HG02852 (cell line): ENCODE data around the gene CCDC149.

Source experiments
- ATAC-seq: cut with Tn5 transposase; IDR thresholded peaks from one replicate; pipeline ENCODE4 v1.9.1; 2021; ENCODE audit warnings: mild to moderate bottlenecking, moderate library complexity; ENCODE audit not compliant: unreplicated experiment

The CCDC149 gene

GRCh38 chr4:24780936-24781495 is 131.8 kb downstream of the CCDC149 start:
- no peak for ATAC-seq

DNA sequence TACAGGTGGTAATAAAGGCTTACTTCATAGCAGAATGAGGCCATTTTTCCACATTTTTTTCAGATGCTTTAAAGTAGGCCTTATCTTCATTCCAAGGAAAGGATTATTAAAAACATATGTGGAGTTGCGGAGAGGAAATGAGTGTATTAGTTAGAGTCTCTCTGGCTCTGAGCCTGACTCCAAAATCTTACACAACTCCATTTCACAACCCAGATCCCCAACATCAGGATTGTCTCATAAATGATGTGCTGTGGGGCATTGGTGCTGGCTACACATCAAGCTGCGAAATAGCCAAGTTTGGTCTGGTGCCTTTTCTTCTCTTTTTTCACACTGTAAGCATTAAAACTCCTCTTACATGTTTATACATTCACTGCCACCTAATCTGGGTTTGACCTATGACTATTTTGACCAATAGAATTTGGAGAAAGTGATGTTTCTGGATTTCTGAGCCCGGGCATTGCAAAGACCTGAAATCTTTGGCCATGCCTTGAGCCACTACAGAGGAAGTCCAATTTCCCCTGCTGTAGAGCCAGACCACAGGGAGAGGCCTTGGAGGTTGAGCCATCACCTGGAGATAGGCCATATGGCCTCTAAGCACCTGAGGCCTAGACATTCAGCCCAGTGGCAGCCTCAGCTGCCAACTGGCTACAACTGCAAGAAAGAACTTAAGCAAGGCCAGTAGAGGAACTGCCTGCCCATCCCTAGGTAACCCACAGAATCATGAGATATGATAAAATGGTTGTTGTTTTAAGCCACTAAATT is 134.2 kb downstream of the CCDC149 start:
- ATAC-seq = no peak

DNA sequence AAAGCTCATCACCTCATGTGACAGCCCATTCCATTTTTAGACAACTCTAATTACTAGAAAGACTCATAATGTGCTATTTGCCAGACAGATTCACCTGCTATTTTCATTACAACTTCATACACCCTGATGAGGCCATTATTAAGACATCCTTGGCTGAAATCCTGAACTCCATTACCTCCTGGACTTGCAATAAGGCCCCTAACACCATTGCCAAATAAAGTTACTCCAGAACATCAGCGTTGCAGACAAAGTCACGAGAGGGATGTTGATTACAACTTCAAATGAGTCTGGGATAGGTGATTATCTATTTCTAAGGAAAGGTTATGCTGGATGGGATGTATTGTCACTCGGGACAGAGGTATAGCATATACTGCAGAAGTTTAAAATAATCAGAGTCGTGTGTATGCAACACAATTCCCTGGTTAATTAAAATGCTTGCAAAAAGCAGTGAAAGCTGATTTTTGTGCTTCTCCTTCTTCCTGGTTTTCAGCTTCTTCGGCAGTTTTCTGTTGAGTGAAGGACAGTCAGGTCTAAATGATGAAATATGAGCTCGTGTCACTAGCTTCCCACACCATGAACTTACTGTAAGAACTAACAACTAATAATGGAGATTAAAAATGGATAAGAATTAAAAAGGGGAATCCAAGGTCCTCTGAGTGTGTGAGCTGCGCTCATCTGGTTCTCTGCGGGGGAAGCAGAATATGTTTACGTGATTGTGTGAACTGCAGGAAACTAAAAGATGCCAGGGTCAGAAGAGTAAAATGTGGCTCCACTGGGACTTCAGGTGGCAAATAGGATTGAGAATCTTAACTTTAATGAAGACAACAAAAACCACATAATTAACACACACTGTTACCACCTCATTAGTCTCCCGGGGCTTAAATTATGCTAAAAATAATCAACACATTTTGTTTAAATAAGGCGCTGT is 135.0 kb downstream of the CCDC149 start:
- no peak for ATAC-seq

DNA sequence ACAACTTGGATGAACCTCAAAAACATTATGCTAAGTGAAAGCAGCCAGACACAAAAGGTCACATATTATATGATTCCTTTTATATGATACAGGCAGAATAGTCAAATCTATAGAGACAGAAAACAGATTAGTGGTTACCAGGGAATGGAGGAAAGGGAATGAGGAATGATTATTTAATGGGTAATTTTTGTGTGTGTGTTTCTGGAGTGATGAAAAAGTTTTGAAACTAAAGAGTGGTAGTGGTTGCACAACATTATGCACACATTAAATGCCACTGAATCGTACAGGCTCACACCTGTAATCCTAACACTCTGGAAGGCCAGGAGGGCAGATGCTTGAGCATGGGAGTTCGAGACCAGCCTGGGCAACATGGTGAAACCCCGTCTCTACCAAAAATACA is 137.1 kb downstream of the CCDC149 start:
- no peak for ATAC-seq

- no peak for ATAC-seq
These were observed 137.7 kb downstream of the CCDC149 start for GRCh38 chr4:24775032-24775605.

- no peak for ATAC-seq
These were observed 138.4 kb downstream of the CCDC149 start for GRCh38 chr4:24774452-24774851.

DNA sequence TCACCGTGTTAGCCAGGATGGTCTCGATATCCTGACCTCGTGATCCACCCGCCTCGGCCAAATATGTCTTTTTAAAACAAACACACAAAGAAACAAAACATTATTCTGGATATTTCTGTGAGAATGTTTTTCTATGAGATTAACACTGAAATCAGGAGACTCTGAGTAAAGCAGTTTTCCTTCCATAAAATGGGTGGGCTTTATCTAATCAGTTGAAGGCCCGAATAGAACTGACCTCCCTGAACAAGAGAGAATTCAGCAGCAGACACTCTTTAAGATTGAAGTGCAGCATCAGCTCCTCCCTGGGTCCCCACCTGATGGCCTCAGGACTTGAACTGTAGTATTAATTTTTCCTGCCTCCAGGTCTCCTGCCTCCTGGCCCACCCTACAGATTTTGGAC is 139.9 kb downstream of the CCDC149 start:
- no peak for ATAC-seq

GRCh38 chr4:24772061-24772705 is 140.7 kb downstream of the CCDC149 start:
- no peak for ATAC-seq

DNA sequence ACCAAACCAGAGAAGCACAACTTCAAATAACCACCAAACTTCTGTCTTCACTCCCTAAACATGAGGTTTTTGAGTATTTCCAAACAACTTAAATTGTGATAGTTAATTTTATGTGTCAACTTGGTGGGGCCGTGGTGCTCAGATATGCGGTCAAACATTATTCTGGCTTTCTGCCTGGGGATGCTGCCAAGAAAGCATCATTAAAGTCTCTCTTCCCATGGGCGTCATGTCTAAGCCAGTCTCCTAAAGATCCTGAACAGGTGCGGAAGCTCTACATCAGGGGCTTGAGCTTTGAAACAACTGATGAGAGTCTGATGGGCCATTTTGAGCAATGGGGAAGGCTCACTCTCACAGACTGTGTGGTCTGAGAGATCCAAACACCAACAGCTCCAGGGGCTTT is 141.6 kb downstream of the CCDC149 start:
- ATAC-seq = no peak

- ATAC-seq = no peak
These were observed 142.2 kb downstream of the CCDC149 start for GRCh38 chr4:24770667-24771066.

DNA sequence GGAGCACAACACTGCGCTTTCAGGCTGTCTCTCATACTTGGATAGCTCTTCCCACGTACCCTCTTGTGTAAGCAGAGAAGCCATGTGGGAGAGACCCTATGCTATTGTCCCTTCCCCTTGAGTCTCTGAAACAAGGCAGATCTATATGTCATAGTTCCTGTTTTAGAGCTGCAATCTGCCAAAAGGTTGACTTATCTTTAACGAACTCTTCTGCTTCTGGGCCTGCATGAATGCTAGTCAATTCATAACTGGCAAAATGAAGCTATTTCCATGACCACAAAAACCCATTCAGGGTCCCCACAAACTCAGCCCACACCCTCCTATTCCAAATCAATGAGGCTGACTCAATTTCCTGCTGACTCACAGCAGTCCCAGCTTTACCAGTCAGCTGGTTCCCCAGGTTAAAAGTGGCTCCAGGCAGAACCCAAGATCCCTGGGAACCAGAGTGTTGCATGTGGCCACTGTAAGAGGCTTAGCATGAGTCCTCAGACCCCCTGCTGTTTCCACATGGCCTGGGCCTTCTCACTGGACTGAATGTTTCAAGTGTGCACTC is 142.7 kb downstream of the CCDC149 start:
- peak; percentile 74 for ATAC-seq

GRCh38 chr4:24769571-24769970 is 143.3 kb downstream of the CCDC149 start:
- no peak for ATAC-seq

DNA sequence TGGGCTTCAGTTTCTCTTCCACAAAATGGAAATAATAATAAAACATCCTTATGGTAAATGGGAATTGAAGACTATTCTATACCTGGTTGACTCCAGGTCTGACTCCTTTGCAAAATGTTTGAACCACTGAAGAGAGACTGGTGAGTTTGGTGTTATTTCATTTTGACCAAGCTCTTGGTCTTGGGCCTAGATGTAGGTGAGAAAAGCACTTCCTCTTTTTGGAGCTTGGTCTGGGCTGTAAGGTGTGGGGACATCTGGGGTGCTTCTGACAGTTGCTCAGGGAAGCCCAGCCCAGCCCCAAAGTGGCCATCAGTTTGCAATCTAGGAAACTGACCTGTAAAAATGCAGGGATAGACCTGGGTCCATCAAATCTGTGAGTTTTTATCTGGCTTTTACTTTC is 144.2 kb downstream of the CCDC149 start:
- ATAC-seq = peak; percentile 70

DNA sequence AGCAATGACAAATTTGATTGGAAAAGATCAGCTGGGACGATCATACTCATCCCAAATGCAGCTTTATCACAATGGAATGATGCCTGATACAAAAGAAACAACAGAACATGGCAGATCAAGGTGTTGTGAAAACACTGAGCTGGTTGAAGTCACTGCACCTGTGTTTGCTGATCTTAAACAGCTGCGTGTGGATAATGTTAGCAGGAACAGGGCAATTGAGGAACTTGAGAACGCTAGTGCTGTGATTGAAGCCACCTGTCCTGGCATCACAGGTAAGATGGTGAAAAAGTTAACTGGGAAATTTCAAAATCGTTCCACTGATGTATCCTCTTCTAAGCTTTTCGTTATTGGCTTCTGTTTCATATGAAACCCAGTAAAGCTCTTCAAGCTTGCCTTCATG is 144.8 kb downstream of the CCDC149 start:
- ATAC-seq = peak; percentile 3

DNA sequence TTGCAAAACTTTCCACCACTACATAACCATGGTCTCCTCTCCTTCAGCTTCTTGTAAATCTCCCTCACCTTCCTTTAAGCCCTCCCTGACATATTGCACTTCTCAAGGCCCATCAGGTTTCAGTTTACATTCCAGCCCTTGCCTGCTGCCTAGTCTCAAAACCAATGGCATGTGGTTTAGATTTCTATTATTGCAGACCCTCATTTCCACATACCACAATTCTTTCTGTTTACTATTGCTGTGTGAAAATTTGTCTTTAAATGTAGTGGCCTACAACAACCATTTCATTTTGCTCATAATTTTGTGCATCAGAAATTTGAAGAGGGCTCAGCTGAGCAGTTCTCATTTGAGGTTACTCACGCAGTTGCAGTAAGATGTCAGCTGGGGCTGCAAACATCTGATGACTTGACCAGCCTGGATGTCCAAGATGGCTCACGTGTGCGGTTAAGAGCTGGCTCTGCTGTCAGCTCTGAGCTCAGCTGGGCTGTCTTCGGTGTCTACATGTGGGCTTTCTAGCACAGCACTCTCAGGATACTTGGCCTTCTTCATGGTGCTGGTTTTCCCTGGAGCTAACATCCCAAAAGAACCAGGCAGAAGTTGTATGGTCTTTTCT is 147.4 kb downstream of the CCDC149 start:
- ATAC-seq = no peak

DNA sequence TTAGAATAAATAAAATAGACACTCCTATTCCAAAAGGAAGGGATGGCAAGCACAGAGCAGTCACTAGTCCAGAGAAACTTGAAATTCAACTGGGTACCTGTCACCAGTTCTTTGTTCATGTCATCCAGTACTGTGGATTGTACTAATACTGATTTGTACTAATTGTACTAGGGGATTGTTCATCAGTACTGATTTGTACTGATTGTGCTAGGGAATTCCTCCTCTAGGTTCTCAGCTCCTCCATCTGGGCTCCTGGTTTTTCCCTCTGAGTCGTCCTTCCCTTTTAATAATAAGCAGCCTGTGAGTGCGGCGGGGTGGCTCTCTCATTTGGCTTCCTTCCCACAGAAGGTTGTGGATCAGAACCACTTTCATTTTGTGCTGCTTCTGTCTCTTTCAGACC is 148.5 kb downstream of the CCDC149 start:
- ATAC-seq = no peak

DNA sequence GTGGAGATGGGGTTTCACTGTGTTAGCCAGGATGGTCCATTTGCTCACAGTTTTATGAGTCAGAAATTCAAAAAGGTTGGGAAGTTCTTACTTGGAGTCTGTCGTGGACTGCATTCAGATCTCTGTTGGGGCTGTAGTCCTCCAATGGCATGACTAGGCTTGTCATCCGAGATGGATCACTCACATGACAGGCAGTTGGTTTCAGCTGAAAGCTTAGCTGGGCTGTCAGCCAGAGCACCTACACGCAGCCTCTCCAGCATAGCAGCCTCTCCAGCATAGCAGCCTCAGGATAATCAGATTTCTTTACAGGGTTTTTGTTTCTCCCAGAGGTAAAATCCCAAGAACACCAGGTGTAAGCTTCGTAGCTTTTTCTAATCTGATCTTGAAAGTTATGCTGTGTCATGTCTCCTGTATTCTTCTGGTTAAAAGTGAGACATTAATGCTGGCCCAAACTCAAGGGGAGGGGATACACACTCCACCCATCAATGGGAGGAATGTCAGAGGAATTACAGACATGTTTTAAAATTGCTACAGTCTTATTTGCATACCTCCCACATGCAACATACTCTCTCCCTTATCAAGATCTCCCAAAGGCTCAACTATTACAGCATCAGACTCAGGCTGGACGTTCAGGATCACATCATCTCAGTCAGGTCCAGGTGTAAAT is 149.1 kb downstream of the CCDC149 start:
- ATAC-seq = no peak
